HL-60 (cell line): Measurements from ENCODE around the gene FNBP1L.

Experiments used
- DNase-seq, 2 experiments: peaks; one replicate each; pipeline ENCODE4 v3.0.0-alpha.2; 2010 to 2020; ENCODE audit warnings: low read depth in 1 of 2, low spot score in 1 of 2
- H3K27ac ChIP-seq: fragments of 250-450 bp; sonication (Bioruptor Pico); replicated peaks from 2 replicates; pipeline ENCODE4 v1.5.1; 2020; ENCODE audit warnings: mild to moderate bottlenecking, moderate library complexity
- H3K27me3 ChIP-seq: fragments of 250-450 bp; sonication (Bioruptor Pico); 2 replicates; pipeline ENCODE4 v1.5.1; 2021; ENCODE audit warnings: mild to moderate bottlenecking, moderate library complexity; ENCODE audit not compliant: insufficient read depth, poor library complexity, severe bottlenecking
- H3K4me3 ChIP-seq: replicated peaks from 2 replicates; pipeline ENCODE4 v1.5.1; 2011; ENCODE audit warnings: mild to moderate bottlenecking, control low read depth, low read length; ENCODE audit not compliant: insufficient read depth
- GABPA ChIP-seq: IDR thresholded peaks from 2 replicates; pipeline ENCODE4 v1.6.1; 2012; ENCODE audit warnings: low read depth
- POLR2AphosphoS5 ChIP-seq: IDR thresholded peaks from 2 replicates; pipeline ENCODE4 v1.6.1; 2012; ENCODE audit warnings: low read depth
- SPI1 ChIP-seq: IDR thresholded peaks from 2 replicates; pipeline ENCODE4 v1.6.1; 2012; ENCODE audit warnings: low read depth, mild to moderate bottlenecking, borderline replicate concordance
- TF ChIP-seq, protein P1 (sequence below): IDR thresholded peaks from one replicate; pipeline ENCODE4 v1.5.1; 2011; ENCODE audit warnings: low read length, control low read depth, inconsistent platforms; ENCODE audit not compliant: insufficient read depth
- TF ChIP-seq, protein P2 (sequence below): IDR thresholded peaks from 2 replicates; pipeline ENCODE4 v1.6.1; 2012; ENCODE audit warnings: low read depth; ENCODE audit not compliant: insufficient replicate concordance

FNBP1L gene

DNA sequence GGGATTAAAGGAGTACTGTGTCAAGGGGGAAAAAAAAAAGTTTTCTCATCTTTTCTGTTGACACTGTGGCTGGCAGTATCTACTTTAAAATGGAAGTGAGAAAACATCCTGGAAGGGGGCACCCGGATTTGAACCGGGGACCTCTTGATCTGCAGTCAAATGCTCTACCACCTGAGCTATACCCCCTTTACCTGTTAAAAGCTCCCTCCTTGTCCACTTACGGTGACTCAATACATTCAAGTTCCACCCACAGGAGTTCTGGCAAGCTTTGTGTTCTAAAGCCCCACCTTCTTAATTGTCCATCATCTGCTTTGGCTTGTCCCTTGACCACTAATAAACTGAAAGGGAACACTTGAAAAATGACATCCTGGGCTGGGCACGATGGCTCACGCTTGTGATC is 68.2 kb downstream of the FNBP1L start:
- no peaks in the 10 kb centered on the region for H3K27me3 ChIP-seq
- TF ChIP-seq SPI1 (no peak), GABPA (no peak), POLR2AphosphoS5 (no peak)
- TF ChIP-seq, protein P1, sequence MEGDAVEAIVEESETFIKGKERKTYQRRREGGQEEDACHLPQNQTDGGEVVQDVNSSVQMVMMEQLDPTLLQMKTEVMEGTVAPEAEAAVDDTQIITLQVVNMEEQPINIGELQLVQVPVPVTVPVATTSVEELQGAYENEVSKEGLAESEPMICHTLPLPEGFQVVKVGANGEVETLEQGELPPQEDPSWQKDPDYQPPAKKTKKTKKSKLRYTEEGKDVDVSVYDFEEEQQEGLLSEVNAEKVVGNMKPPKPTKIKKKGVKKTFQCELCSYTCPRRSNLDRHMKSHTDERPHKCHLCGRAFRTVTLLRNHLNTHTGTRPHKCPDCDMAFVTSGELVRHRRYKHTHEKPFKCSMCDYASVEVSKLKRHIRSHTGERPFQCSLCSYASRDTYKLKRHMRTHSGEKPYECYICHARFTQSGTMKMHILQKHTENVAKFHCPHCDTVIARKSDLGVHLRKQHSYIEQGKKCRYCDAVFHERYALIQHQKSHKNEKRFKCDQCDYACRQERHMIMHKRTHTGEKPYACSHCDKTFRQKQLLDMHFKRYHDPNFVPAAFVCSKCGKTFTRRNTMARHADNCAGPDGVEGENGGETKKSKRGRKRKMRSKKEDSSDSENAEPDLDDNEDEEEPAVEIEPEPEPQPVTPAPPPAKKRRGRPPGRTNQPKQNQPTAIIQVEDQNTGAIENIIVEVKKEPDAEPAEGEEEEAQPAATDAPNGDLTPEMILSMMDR = no peak
- TF ChIP-seq, protein P2, sequence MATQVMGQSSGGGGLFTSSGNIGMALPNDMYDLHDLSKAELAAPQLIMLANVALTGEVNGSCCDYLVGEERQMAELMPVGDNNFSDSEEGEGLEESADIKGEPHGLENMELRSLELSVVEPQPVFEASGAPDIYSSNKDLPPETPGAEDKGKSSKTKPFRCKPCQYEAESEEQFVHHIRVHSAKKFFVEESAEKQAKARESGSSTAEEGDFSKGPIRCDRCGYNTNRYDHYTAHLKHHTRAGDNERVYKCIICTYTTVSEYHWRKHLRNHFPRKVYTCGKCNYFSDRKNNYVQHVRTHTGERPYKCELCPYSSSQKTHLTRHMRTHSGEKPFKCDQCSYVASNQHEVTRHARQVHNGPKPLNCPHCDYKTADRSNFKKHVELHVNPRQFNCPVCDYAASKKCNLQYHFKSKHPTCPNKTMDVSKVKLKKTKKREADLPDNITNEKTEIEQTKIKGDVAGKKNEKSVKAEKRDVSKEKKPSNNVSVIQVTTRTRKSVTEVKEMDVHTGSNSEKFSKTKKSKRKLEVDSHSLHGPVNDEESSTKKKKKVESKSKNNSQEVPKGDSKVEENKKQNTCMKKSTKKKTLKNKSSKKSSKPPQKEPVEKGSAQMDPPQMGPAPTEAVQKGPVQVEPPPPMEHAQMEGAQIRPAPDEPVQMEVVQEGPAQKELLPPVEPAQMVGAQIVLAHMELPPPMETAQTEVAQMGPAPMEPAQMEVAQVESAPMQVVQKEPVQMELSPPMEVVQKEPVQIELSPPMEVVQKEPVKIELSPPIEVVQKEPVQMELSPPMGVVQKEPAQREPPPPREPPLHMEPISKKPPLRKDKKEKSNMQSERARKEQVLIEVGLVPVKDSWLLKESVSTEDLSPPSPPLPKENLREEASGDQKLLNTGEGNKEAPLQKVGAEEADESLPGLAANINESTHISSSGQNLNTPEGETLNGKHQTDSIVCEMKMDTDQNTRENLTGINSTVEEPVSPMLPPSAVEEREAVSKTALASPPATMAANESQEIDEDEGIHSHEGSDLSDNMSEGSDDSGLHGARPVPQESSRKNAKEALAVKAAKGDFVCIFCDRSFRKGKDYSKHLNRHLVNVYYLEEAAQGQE = no peak
- H3K4me3 ChIP-seq = no peak overlapping the region
- no peak overlapping the region for H3K27ac ChIP-seq
- no peak for DNase-seq

DNA sequence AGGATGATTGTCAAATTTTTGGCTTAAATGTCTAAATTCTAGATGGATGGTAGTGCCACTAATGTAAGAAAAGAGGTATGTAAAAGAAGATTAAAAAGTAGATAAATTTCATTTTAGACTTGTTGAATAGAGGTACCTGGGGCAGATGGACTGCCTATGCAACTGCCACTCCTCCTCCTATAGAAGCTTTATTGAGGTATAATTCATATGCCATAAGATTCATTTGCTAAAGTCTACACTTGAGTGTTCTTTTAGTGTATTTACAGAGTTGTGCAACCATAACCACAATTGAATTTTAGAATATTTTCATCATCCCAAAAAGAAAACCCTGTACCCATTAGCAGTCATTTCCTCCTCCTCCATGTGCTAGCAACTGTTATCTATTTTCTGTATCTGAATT is 70.6 kb downstream of the FNBP1L start:
- H3K27ac ChIP-seq = no peak overlapping the region

DNA sequence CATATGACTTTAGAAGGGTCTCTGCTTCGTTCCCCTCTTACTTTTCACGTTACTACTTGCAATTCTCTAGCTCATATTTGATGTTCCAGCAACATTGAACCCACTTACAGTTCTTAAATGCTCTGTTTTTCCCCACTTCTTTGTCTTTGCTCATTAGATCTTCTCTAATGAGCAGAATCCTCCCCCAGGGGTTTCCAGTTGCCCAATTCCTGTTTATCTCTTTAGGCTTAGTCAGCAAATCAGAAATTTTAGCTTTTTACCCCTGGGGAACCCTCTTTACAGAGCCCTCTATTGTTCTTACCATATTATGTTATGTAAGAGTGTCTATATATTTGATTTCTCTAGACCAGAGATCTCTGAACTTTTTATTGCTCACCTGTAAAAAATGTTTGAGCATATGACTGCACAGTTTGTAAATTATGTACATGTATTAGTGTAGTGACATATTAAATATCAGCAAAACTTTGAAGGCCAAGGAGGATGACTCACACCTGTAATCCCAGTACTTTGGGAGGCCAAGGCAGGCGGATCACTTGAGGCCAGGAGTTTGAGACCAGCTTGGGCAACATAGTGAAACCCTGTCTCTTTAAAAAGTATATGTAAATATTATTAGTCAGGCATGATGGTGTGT is 71.4 kb downstream of the FNBP1L start:
- no peak for TF ChIP-seq GABPA
- TF ChIP-seq SPI1 = no peak
- no peak for TF ChIP-seq POLR2AphosphoS5
- TF ChIP-seq, protein P2 = no peak
- TF ChIP-seq, protein P1 = no peak

More for the DNA sequence above, 70.6 kb downstream of the FNBP1L start:
- H3K4me3 ChIP-seq = no peak overlapping the region
- H3K27me3 ChIP-seq = no peaks in the 10 kb centered on the region
- TF ChIP-seq, protein P1 = no peak
- TF ChIP-seq GABPA (no peak), POLR2AphosphoS5 (no peak), SPI1 (no peak)
- TF ChIP-seq, protein P2 = no peak
- DNase-seq = no peak

More for the DNA sequence above, 71.4 kb downstream of the FNBP1L start:
- no peaks in the 10 kb centered on the region for H3K27me3 ChIP-seq
- DNase-seq = no peak
- no peak overlapping the region for H3K4me3 ChIP-seq
- H3K27ac ChIP-seq = no peak overlapping the region
